Stimulated activated naive CD8-positive, alpha-beta T cell treated with anti-CD3 and anti-CD28 coated beads, Interleukin-15, amount 100 ng/mL, for 72 hours (primary cell): ENCODE data around the gene EPB41L4A.
A peak's percentile ranks its signal among the peaks of the same experiment; 100 is the strongest.

Experiments
- ATAC-seq: fragments of 150-1000 bp; cut with Tn5 transposase; 2 replicates; pipeline ENCODE4 v1.10.0; 2021; ENCODE audit warnings: mild to moderate bottlenecking, moderate library complexity
- DNase-seq, 2 donors: peaks; one replicate each; pipeline ENCODE4 v3.0.0; 2021 to 2022
- H3K27ac Mint-ChIP-seq, 2 donors: one replicate each; pipeline ENCODE4 v1.8.0; 2022; ENCODE audit warnings: mild to moderate bottlenecking in 2 of 2, mixed read lengths in 2 of 2, moderate library complexity in 2 of 2
- H3K27me3 Mint-ChIP-seq: one replicate; pipeline ENCODE4 v1.8.0; 2022; ENCODE audit warnings: mixed read lengths
- H3K4me1 Mint-ChIP-seq: one replicate; pipeline ENCODE4 v1.8.0; 2022; ENCODE audit warnings: mild to moderate bottlenecking, mixed read lengths
- H3K4me3 Mint-ChIP-seq, 2 donors: one replicate each; pipeline ENCODE4 v1.8.0; 2022; ENCODE audit warnings: mild to moderate bottlenecking in 2 of 2, mixed read lengths in 2 of 2, moderate library complexity in 1 of 2
- H3K9me3 Mint-ChIP-seq, 2 donors: one replicate each; pipeline ENCODE4 v1.8.0; 2022; ENCODE audit warnings: mixed read lengths in 2 of 2

Gene EPB41L4A

GRCh38 chr5:112316006-112316405, 103.1 kb downstream of the EPB41L4A start:
- H3K27ac Mint-ChIP-seq, result no peak overlapping the region

DNA sequence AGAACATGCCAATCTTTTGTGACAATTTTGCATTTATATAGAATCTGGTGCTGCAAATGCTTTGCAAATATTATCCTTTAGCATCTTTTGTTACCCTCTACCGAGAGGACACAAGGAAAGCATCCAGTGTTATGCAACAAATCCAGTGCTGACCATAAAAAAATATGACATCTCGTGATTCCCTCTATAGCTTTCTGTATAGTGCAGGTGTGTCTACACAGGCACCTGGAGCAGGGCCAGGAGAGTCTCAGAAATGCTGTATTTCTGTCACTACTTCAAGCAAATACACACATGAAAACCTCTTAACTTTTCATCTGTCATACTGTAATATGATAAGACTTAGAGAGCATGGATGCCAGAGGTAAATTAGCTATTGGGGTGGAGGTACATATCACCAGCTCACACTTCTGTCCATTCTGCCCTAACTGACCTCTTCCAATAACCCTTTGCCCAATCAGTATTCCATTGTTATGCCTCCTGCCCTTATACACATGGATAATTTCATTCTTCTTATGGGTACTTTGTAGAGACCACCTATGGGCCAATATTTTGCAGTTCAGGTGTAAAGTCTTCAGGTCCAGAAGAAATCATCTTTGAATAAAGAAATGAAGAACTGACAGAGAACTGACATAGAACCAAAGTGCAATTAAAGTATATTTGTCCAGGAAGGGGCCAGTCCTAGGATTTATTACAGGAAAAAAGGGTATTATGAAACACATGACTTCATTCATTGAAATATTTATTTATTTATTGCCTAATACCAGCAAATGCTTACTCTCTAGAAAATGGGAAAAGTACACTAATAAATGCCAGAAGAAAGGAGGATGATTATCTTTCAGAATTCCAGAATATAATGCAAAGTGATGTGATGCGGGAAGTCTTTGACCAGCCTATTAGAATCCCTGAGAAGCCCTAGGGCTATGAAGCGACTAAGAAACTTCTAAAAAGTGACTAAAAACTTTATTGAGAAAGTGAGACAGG, 106.5 kb downstream of the EPB41L4A start:
- no peak overlapping the region for H3K27ac Mint-ChIP-seq
- DNase-seq, result no peak
- no peaks in the 10 kb centered on the region for H3K9me3 Mint-ChIP-seq
- ATAC-seq, result no peak
- no peaks in the 10 kb centered on the region for H3K4me1 Mint-ChIP-seq
- no peak overlapping the region for H3K4me3 Mint-ChIP-seq
- H3K27me3 Mint-ChIP-seq, result no peaks in the 10 kb centered on the region

More at GRCh38 chr5:112316006-112316405, 103.1 kb downstream of the EPB41L4A start:
- Mint-ChIP-seq H3K27me3 (peaks cover 30% of the 10 kb centered on the region), H3K9me3 (no peaks in the 10 kb centered on the region), H3K4me1 (no peaks in the 10 kb centered on the region), H3K4me3 (no peak overlapping the region)
- ATAC-seq, result no peak
- DNase-seq, result no peak

DNA sequence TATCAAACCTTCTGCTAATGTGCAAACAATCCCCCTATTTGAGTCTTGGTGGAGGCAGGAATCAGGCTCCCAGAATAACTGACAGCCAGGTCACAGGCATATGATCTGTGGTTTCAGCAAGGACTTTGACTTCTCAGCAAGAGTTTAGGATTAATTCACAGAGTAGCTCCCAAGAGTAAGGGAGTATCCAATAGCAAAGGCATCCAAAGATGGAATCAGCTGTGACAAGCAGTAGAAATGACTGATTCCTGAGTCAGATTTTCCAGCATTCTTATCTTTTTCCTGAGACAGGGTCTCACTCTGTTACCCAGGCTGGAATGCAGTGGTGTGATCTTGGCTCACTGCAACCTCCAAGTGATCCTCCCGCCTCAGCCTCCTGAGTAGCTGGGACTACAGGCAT, 108.3 kb downstream of the EPB41L4A start:
- Mint-ChIP-seq H3K27me3 (no peaks in the 10 kb centered on the region), H3K9me3 (no peaks in the 10 kb centered on the region), H3K27ac (no peak overlapping the region), H3K4me3 (no peak overlapping the region), H3K4me1 (no peaks in the 10 kb centered on the region)
- DNase-seq (no peak), ATAC-seq (no peak)

GRCh38 chr5:112308608-112309007, 110.5 kb downstream of the EPB41L4A start:
- DNase-seq (no peak), ATAC-seq (no peak)
- H3K4me1 Mint-ChIP-seq, result no peaks in the 10 kb centered on the region
- H3K9me3 Mint-ChIP-seq, result no peaks in the 10 kb centered on the region
- no peak overlapping the region for H3K27ac Mint-ChIP-seq
- no peak overlapping the region for H3K4me3 Mint-ChIP-seq
- peaks cover 10% of the 10 kb centered on the region for H3K27me3 Mint-ChIP-seq

DNA sequence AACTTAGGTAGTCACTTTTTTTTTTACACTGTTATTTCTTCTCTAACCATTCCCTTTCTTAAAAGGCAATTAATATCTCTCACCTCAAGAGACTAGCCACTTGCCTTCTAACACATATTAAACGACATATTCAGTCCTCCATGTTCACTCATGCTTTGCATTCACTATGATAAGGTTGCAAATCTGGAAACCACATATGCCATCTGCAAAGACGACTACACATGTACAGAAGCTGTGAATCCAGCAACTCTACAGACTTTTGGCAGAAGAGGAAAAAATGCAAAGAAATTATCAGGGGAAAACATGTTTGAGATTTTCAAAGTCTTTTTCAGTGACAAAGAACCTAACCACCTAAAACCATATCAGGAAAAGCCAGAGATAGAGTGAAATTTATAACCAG, 112.1 kb downstream of the EPB41L4A start:
- no peaks in the 10 kb centered on the region for H3K4me1 Mint-ChIP-seq
- H3K9me3 Mint-ChIP-seq, result no peaks in the 10 kb centered on the region
- H3K27me3 Mint-ChIP-seq, result peaks cover 21% of the 10 kb centered on the region
- H3K4me3 Mint-ChIP-seq, result no peak overlapping the region
- no peak overlapping the region for H3K27ac Mint-ChIP-seq
- ATAC-seq (no peak), DNase-seq (no peak)

DNA sequence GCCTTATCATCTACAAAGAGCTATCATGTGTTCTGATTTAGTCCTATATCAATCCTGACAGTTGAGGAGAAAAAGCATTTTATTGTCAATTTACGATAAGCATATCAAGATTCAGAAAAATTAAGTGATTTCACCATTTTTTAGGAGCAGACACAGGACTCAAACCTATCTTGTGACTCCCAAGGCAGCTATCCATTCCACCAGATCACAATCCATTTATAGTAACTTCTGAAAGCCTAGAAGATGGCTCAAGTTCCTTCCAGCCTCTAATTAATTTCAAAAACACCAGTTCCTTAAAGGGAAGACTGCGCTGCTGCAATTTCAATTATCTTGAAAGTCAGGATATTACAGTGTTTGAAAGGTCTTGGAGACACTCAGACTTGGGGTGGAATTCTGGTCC, 114.3 kb downstream of the EPB41L4A start:
- no peaks in the 10 kb centered on the region for H3K4me1 Mint-ChIP-seq

GRCh38 chr5:112303685-112304084, 115.4 kb downstream of the EPB41L4A start:
- no peak overlapping the region for H3K4me3 Mint-ChIP-seq

More for the DNA sequence above, 114.3 kb downstream of the EPB41L4A start:
- DNase-seq, result no peak
- H3K27ac Mint-ChIP-seq, result no peak overlapping the region
- H3K27me3 Mint-ChIP-seq, result peaks cover 21% of the 10 kb centered on the region
- H3K4me3 Mint-ChIP-seq, result no peak overlapping the region
- no peaks in the 10 kb centered on the region for H3K9me3 Mint-ChIP-seq
- no peak for ATAC-seq

GRCh38 chr5:112294126-112294525, 125.0 kb downstream of the EPB41L4A start:
- Mint-ChIP-seq H3K27me3 (no peaks in the 10 kb centered on the region), H3K9me3 (peaks cover 15 to 17% of the 10 kb centered on the region in 2 donors)
- no peak for ATAC-seq

More at GRCh38 chr5:112303685-112304084, 115.4 kb downstream of the EPB41L4A start:
- peaks cover 6 to 7% of the 10 kb centered on the region in 2 donors for H3K9me3 Mint-ChIP-seq
- ATAC-seq, result no peak
- DNase-seq, result no peak
- H3K4me1 Mint-ChIP-seq, result no peaks in the 10 kb centered on the region
- no peak overlapping the region for H3K27ac Mint-ChIP-seq
- peaks cover 21% of the 10 kb centered on the region for H3K27me3 Mint-ChIP-seq

GRCh38 chr5:112293587-112293986, 125.5 kb downstream of the EPB41L4A start:
- no peak overlapping the region for H3K27ac Mint-ChIP-seq
- H3K4me1 Mint-ChIP-seq, result no peaks in the 10 kb centered on the region
- ATAC-seq (no peak), DNase-seq (no peak)
- no peak overlapping the region for H3K4me3 Mint-ChIP-seq
- peaks cover 9 to 12% of the 10 kb centered on the region in 2 donors for H3K9me3 Mint-ChIP-seq
- no peaks in the 10 kb centered on the region for H3K27me3 Mint-ChIP-seq

More at GRCh38 chr5:112294126-112294525, 125.0 kb downstream of the EPB41L4A start:
- Mint-ChIP-seq H3K4me3 (no peak overlapping the region), H3K4me1 (no peaks in the 10 kb centered on the region), H3K27ac (no peak overlapping the region)
- no peak for DNase-seq

DNA sequence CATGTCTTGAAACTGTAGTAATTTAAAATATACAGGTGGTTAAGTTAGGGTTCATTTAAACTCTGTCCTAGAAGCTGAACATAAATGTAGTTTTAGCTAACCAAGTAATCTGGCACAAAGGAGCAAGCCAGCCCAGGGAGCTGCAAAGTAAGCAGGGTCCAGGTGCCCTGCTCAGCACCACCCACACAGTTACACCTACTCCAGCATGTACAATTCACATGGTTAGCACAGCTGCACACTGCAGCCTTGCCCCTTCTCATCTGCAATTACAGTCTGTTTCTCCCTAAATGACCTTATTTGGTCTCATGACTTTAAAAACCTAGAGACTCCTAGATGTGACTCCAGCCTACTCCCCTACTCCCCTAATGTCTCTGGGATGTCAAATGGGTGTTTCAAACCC, 128.4 kb downstream of the EPB41L4A start:
- H3K9me3 Mint-ChIP-seq, result no peaks in the 10 kb centered on the region
- no peak overlapping the region for H3K4me3 Mint-ChIP-seq
- no peaks in the 10 kb centered on the region for H3K4me1 Mint-ChIP-seq
- no peak overlapping the region for H3K27ac Mint-ChIP-seq
- ATAC-seq (peak; percentile 37), DNase-seq (no peak)
- no peaks in the 10 kb centered on the region for H3K27me3 Mint-ChIP-seq

- DNase-seq (no peak), ATAC-seq (no peak)
- H3K4me1 Mint-ChIP-seq, result no peaks in the 10 kb centered on the region
- no peak overlapping the region for H3K27ac Mint-ChIP-seq
- H3K27me3 Mint-ChIP-seq, result no peaks in the 10 kb centered on the region
- no peaks in the 10 kb centered on the region for H3K9me3 Mint-ChIP-seq
- no peak overlapping the region for H3K4me3 Mint-ChIP-seq
Observed at GRCh38 chr5:112289465-112289864, 129.6 kb downstream of the EPB41L4A start.

DNA sequence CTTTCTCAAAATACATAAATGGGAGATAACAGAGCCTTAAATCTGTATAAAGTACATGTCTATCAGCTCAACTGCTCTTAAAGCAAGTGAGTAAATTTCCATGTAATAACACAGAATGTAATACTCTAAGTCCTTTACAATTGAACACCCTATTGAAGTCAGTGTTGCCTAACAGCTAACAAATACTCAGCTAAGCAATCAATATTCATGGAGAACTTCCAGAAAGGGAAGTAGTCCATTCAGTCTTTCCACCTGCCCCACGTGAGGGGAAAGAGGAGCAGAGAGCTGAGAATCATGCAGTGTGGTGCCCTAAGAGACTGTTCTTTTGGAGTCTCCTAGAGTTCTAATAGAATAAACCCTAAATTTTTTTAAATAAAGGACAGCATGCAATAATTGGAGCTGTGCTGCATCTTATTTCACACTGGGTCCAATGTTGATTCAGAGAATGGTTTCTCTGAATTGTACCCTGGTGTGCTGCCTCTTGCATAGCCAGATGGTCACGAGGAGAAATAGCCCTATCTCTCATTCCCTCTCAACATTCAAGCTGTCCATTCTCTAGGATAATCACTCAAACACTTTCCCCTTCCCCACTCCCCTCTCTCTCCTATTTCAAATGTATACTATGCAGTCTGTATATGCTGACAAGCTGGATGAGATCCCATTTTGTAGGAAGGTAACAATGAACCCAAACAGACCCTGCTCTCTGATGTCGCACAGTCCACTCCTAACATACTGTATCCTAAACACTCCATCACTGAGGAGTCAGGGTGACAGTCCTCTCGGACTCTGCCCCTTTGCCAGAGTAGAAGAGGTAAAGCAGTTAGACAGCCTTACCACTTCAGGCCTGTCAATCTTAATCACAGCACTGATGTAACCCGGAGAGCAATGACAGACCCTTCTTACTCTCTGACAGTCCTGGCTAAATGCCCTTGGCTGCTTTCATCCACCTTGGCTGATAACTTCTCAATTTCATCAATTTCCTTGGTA, 134.8 kb downstream of the EPB41L4A start:
- peaks cover 6% of the 10 kb centered on the region for H3K27me3 Mint-ChIP-seq
- DNase-seq, result no peak
- H3K4me1 Mint-ChIP-seq, result no peaks in the 10 kb centered on the region
- H3K9me3 Mint-ChIP-seq, result no peaks in the 10 kb centered on the region
- ATAC-seq, result no peak
- no peak overlapping the region for H3K4me3 Mint-ChIP-seq
- no peak overlapping the region for H3K27ac Mint-ChIP-seq

GRCh38 chr5:112283034-112283582, 136.0 kb downstream of the EPB41L4A start:
- Mint-ChIP-seq H3K27ac (no peak overlapping the region), H3K4me1 (no peaks in the 10 kb centered on the region), H3K4me3 (no peak overlapping the region), H3K9me3 (no peaks in the 10 kb centered on the region), H3K27me3 (peaks cover 6% of the 10 kb centered on the region)
- ATAC-seq (no peak), DNase-seq (no peak)

GRCh38 chr5:112279082-112279481, 140.0 kb downstream of the EPB41L4A start:
- Mint-ChIP-seq H3K4me1 (no peaks in the 10 kb centered on the region), H3K9me3 (no peaks in the 10 kb centered on the region), H3K27ac (no peak overlapping the region), H3K4me3 (no peak overlapping the region), H3K27me3 (peaks cover 6% of the 10 kb centered on the region)
- DNase-seq, result no peak
- ATAC-seq, result no peak

- H3K4me3 Mint-ChIP-seq, result no peak overlapping the region
- H3K27ac Mint-ChIP-seq, result no peak overlapping the region
- ATAC-seq, result no peak
- peaks cover 6% of the 10 kb centered on the region for H3K27me3 Mint-ChIP-seq
- no peaks in the 10 kb centered on the region for H3K9me3 Mint-ChIP-seq
- DNase-seq, result no peak
- H3K4me1 Mint-ChIP-seq, result no peaks in the 10 kb centered on the region
Observed at GRCh38 chr5:112276991-112277390, 142.1 kb downstream of the EPB41L4A start.
